HepG2 (cell line): ENCODE measurements around the gene PYGO2. TPM values are rescaled to one million over a fixed set of nuclear protein-coding genes. Genes with fewer than 3 reads are reported as not detected.

ENCODE experiments used
- CEBPG ChIP-seq: IDR thresholded peaks from 2 replicates; pipeline ENCODE4 v1.6.1; 2016
- GATA4 ChIP-seq: sonication (generic); IDR thresholded peaks from 2 replicates; pipeline ENCODE4 v1.6.1; 2016; ENCODE audit warnings: antibody characterized with exemption, low read depth, borderline replicate concordance
- GATAD2A ChIP-seq: IDR thresholded peaks from 2 replicates; pipeline ENCODE4 v1.6.1; 2016
- GTF3A ChIP-seq: sonication (generic); formaldehyde crosslinking; conservative IDR thresholded peaks from 2 replicates; pipeline ENCODE4 v1.4.0; 2020; ENCODE audit warnings: mild to moderate bottlenecking, missing genetic modification reagents
- HHEX ChIP-seq: IDR thresholded peaks from 2 replicates; pipeline ENCODE4 v1.6.1; 2016; ENCODE audit warnings: control low read depth
- HOXA7 ChIP-seq: sonication (generic); formaldehyde crosslinking; IDR thresholded peaks from 2 replicates; pipeline ENCODE4 v1.8.1; 2022; ENCODE audit warnings: mild to moderate bottlenecking, missing genetic modification reagents, moderate library complexity
- MAFK ChIP-seq, 2 experiments: IDR thresholded peaks in 1 of 2; conservative IDR thresholded peaks in 1 of 2; 2 replicates each; pipeline ENCODE4 v1.6.1; 2011; ENCODE audit warnings: improper control_type of control experiment in 2 of 2, low read length in 2 of 2
- MAZ ChIP-seq, 2 experiments: sonication (generic) in 1 of 2; formaldehyde crosslinking in 1 of 2; IDR thresholded peaks; 2 replicates each; pipeline versions ENCODE4 v1.5.0 to v1.6.1; 2012 to 2020; ENCODE audit warnings: low read depth in 2 of 2, mild to moderate bottlenecking in 2 of 2, borderline replicate concordance in 1 of 2, improper control_type of control experiment in 1 of 2, low read length in 1 of 2, missing genetic modification reagents in 1 of 2, moderate library complexity in 1 of 2
- TAF15 ChIP-seq: fragments of 200-400 bp; formaldehyde crosslinking; IDR thresholded peaks from one replicate; pipeline ENCODE4 v1.6.1; 2018; ENCODE audit warnings: mild to moderate bottlenecking, low read depth, low read length; ENCODE audit not compliant: poor library complexity, severe bottlenecking
- ZBTB20 ChIP-seq: sonication (generic); formaldehyde crosslinking; IDR thresholded peaks from 2 replicates; pipeline ENCODE4 v1.8.1; 2023; ENCODE audit warnings: missing genetic modification reagents, low read depth, mild to moderate bottlenecking, borderline replicate concordance
- ZC3H4 ChIP-seq: sonication (generic); formaldehyde crosslinking; IDR thresholded peaks from 2 replicates; pipeline ENCODE4 v1.4.0; 2020; ENCODE audit warnings: missing genetic modification reagents, borderline replicate concordance
- ZNF143 ChIP-seq: sonication (generic); formaldehyde crosslinking; IDR thresholded peaks from 2 replicates; pipeline ENCODE4 v1.4.0; 2020; ENCODE audit warnings: missing genetic modification reagents
- ZNF317 ChIP-seq: sonication (generic); formaldehyde crosslinking; IDR thresholded peaks from 2 replicates; pipeline ENCODE4 v1.5.0; 2020; ENCODE audit warnings: mild to moderate bottlenecking, missing genetic modification reagents
- ZNF616 ChIP-seq: sonication (generic); formaldehyde crosslinking; IDR thresholded peaks from 2 replicates; pipeline ENCODE4 v1.5.0; 2020; ENCODE audit warnings: low read depth, mild to moderate bottlenecking, missing genetic modification reagents
- ZNF672 ChIP-seq: sonication (generic); formaldehyde crosslinking; IDR thresholded peaks from 2 replicates; pipeline ENCODE4 v1.8.1; 2022; ENCODE audit warnings: missing genetic modification reagents
- ZNF782 ChIP-seq: sonication (generic); formaldehyde crosslinking; IDR thresholded peaks from 2 replicates; pipeline ENCODE4 v1.4.0; 2020; ENCODE audit warnings: missing genetic modification reagents, mild to moderate bottlenecking, borderline replicate concordance
- ZSCAN21 ChIP-seq: sonication (generic); formaldehyde crosslinking; IDR thresholded peaks from 2 replicates; pipeline ENCODE4 v1.8.0; 2022; ENCODE audit warnings: mild to moderate bottlenecking, missing genetic modification reagents, moderate library complexity, borderline replicate concordance
- ZSCAN22 ChIP-seq: sonication (generic); formaldehyde crosslinking; IDR thresholded peaks from 2 replicates; pipeline ENCODE4 v1.4.0; 2020; ENCODE audit warnings: mild to moderate bottlenecking, missing genetic modification reagents
- polyA plus RNA-seq, 8 experiments: library from polyadenylated mRNA; depleted of rRNA in 3 of 8; stranded (reverse) in 7 of 8; unstranded in 1 of 8; fragments of >200 nt; fragmentation: Illumina TruSeq in 4 of 8; extraction: Trizol in 4 of 8; gene quantifications; 2 replicates each; pipeline versions ENCODE4 v1.2.1 to v1.2.3, GENCODE V29; 2011 to 2016; ENCODE audit warnings: low read depth in 4 of 8, missing spikeins in 1 of 8, mixed read lengths in 1 of 8; ENCODE audit not compliant: insufficient read depth in 1 of 8
- total RNA-seq, 5 experiments: library from RNA; depleted of rRNA; stranded (reverse); fragments of >200 nt; fragmentation: Illumina TruSeq; extraction: Trizol; gene quantifications; 2 replicates each; pipeline ENCODE4 v1.2.3, GENCODE V29; 2016; ENCODE audit warnings: low read depth in 1 of 5
- TF ChIP-seq, protein P1 (sequence below): IDR thresholded peaks from 2 replicates; pipeline ENCODE4 v1.6.1; 2012; ENCODE audit warnings: low read depth, low read length, improper control_type of control experiment
- TF ChIP-seq, protein P2 (sequence below): sonication (generic); formaldehyde crosslinking; IDR thresholded peaks from 2 replicates; pipeline ENCODE4 v1.8.1; 2023; ENCODE audit warnings: missing genetic modification reagents, mild to moderate bottlenecking, borderline replicate concordance
- TF ChIP-seq, protein P3 (sequence below): sonication (generic); formaldehyde crosslinking; IDR thresholded peaks from 2 replicates; pipeline ENCODE4 v1.8.0; 2022; ENCODE audit warnings: low read depth, missing genetic modification reagents
- TF ChIP-seq, protein P4 (sequence below): sonication (generic); formaldehyde crosslinking; IDR thresholded peaks from 2 replicates; pipeline ENCODE4 v1.4.0; 2020; ENCODE audit warnings: missing genetic modification reagents

PYGO2 gene
- total and polyA plus RNA-seq, 2 of the 13 experiments (the other 11 are each of a cell fraction or from before 2014, with no cell fraction given): 20.3 to 21.8 TPM

DNA sequence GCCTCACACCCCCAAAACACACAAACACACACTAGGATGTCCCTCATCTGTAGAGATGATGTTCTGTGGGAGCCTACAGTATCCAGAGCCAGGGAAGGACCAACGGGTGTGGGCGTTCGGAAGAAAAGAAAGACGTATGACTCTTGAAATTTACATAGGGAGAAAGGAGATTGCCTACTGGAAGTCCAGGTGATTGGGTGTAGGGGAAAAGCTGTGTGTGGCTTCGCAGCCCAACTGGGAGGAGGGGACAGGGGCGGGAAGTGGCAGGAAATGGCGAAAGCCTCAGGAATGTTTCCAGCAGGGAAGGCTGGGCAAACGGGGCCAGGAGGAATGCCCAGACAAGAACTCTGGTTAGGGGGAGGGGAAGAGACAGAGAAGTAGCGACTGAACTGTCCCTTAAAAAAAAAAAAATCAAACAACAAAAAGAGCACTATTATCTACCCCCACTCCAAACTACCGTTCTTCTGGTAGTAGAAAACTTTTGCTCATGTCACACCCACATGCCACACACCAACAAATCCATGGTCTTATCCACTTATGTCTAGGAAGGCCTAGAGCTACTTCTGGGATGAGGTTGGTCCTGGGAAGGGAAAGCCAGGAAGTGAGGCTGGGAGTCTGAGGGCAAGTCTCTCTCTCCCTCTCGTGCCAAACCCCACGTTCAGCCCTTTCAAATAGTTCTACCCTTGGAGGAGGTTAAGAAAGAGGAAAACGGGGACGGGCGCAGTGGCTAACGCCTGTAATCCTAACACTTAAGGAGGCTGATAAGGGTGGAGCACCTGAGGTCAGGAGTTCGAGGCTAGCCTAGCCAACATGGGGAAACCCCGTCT, 11.1 kb upstream of the PYGO2 start (continued):
- TF ChIP-seq, protein P1, sequence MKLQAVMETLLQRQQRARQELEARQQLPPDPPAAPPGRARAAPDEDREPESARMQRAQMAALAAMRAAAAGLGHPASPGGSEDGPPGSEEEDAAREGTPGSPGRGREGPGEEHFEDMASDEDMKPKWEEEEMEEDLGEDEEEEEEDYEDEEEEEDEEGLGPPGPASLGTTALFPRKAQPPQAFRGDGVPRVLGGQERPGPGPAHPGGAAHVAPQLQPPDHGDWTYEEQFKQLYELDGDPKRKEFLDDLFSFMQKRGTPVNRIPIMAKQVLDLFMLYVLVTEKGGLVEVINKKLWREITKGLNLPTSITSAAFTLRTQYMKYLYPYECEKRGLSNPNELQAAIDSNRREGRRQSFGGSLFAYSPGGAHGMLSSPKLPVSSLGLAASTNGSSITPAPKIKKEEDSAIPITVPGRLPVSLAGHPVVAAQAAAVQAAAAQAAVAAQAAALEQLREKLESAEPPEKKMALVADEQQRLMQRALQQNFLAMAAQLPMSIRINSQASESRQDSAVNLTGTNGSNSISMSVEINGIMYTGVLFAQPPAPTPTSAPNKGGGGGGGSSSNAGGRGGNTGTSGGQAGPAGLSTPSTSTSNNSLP: no peak
- TF ChIP-seq HHEX (CRISPR knock-in tag) (no peak), TAF15 (no peak), GATAD2A (peak; percentile 61), ZSCAN21 (CRISPR knock-in tag) (0 out of 2 replicates have a peak, but pooled peaks have one; percentile 19), ZNF782 (CRISPR knock-in tag) (no peak; the same call in 1 of the 2 replicates), ZSCAN22 (CRISPR knock-in tag) (no peak), ZNF143 (CRISPR knock-in tag) (0 out of 2 replicates have a peak, but pooled peaks have one; percentile 45), GTF3A (no peak), GATA4 (no peak), HOXA7 (no peak), ZC3H4 (peak; percentile 40; the same call in 1 of the 2 replicates), ZNF317 (no peak; the same call in none of the 2 replicates), ZNF616 (CRISPR knock-in tag) (no peak), ZNF672 (CRISPR knock-in tag) (no peak), CEBPG (CRISPR knock-in tag) (peak; percentile 82), ZBTB20 (CRISPR knock-in tag) (0 out of 2 replicates have a peak, but pooled peaks have one; percentile 34), MAFK (conservative IDR thresholded peaks at IDR 0.05 in 1 of 2, IDR thresholded peaks at IDR 0.05 in 1 of 2; ENCODE audit: low read length in 2 of 2) (no peak), MAZ (IDR thresholded peaks at IDR 0.05; ENCODE audit: borderline replicate concordance, low read depth, low read length) (0 out of 2 replicates have a peak, but pooled peaks have one; percentile 16), MAZ (CRISPR knock-in tag; IDR thresholded peaks at IDR 0.05; ENCODE audit: low read depth) (peak; percentile 59; the same call in 1 of the 2 replicates)
- TF ChIP-seq, protein P2, sequence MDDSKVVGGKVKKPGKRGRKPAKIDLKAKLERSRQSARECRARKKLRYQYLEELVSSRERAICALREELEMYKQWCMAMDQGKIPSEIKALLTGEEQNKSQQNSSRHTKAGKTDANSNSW (CRISPR knock-in tag): no peak
- TF ChIP-seq, protein P3, sequence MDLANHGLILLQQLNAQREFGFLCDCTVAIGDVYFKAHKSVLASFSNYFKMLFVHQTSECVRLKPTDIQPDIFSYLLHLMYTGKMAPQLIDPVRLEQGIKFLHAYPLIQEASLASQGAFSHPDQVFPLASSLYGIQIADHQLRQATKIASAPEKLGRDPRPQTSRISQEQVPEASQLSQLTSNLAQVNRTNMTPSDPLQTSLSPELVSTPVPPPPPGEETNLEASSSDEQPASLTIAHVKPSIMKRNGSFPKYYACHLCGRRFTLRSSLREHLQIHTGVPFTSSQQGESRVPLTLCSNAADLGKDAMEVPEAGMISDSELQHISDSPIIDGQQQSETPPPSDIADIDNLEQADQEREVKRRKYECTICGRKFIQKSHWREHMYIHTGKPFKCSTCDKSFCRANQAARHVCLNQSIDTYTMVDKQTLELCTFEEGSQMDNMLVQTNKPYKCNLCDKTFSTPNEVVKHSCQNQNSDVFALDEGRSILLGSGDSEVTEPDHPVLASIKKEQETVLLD (CRISPR knock-in tag): no peak
- TF ChIP-seq, protein P4, sequence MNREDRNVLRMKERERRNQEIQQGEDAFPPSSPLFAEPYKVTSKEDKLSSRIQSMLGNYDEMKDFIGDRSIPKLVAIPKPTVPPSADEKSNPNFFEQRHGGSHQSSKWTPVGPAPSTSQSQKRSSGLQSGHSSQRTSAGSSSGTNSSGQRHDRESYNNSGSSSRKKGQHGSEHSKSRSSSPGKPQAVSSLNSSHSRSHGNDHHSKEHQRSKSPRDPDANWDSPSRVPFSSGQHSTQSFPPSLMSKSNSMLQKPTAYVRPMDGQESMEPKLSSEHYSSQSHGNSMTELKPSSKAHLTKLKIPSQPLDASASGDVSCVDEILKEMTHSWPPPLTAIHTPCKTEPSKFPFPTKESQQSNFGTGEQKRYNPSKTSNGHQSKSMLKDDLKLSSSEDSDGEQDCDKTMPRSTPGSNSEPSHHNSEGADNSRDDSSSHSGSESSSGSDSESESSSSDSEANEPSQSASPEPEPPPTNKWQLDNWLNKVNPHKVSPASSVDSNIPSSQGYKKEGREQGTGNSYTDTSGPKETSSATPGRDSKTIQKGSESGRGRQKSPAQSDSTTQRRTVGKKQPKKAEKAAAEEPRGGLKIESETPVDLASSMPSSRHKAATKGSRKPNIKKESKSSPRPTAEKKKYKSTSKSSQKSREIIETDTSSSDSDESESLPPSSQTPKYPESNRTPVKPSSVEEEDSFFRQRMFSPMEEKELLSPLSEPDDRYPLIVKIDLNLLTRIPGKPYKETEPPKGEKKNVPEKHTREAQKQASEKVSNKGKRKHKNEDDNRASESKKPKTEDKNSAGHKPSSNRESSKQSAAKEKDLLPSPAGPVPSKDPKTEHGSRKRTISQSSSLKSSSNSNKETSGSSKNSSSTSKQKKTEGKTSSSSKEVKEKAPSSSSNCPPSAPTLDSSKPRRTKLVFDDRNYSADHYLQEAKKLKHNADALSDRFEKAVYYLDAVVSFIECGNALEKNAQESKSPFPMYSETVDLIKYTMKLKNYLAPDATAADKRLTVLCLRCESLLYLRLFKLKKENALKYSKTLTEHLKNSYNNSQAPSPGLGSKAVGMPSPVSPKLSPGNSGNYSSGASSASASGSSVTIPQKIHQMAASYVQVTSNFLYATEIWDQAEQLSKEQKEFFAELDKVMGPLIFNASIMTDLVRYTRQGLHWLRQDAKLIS (CRISPR knock-in tag): peak; percentile 70; the same call in 1 of the 2 replicates
